Epithelial cell of esophagus (primary cell): ENCODE measurements around the gene FOXO4.

ENCODE experiments used
- DNase-seq: peaks from one replicate; pipeline ENCODE4 v3.0.0; 2010; ENCODE audit warnings: low read depth
- H3K4me3 ChIP-seq: 2 replicates; pipeline ENCODE4 v1.5.1; 2011; ENCODE audit warnings: mild to moderate bottlenecking, low read length, control low read depth
- CTCF ChIP-seq: IDR thresholded peaks from 2 replicates; pipeline ENCODE4 v1.5.1; 2011; ENCODE audit warnings: low read depth, mild to moderate bottlenecking, low read length, control low read depth, inconsistent platforms; ENCODE audit not compliant: insufficient read depth; ENCODE audit errors: missing control alignments

Gene FOXO4

GRCh38 chrX:71098951-71099506, 3.4 kb downstream of the FOXO4 start:
- no peak overlapping the region for H3K4me3 ChIP-seq
- no peak for DNase-seq
- TF ChIP-seq CTCF: no peak

- no peak overlapping the region for H3K4me3 ChIP-seq
- DNase-seq: no peak
- no peak for TF ChIP-seq CTCF
Measured at GRCh38 chrX:71099736-71100135, 4.1 kb downstream of the FOXO4 start.

DNA sequence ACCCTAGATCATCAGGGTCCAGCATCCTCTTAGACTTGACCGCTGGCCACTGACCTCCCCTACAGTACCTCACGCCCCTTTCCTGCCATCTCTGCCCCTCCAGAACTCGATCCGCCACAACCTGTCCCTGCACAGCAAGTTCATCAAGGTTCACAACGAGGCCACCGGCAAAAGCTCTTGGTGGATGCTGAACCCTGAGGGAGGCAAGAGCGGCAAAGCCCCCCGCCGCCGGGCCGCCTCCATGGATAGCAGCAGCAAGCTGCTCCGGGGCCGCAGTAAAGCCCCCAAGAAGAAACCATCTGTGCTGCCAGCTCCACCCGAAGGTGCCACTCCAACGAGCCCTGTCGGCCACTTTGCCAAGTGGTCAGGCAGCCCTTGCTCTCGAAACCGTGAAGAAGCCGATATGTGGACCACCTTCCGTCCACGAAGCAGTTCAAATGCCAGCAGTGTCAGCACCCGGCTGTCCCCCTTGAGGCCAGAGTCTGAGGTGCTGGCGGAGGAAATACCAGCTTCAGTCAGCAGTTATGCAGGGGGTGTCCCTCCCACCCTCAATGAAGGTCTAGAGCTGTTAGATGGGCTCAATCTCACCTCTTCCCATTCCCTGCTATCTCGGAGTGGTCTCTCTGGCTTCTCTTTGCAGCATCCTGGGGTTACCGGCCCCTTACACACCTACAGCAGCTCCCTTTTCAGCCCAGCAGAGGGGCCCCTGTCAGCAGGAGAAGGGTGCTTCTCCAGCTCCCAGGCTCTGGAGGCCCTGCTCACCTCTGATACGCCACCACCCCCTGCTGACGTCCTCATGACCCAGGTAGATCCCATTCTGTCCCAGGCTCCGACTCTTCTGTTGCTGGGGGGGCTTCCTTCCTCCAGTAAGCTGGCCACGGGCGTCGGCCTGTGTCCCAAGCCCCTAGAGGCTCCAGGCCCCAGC, 5.2 kb downstream of the FOXO4 start:
- TF ChIP-seq CTCF: no peak
- no peak overlapping the region for H3K4me3 ChIP-seq
- DNase-seq: no peak

DNA sequence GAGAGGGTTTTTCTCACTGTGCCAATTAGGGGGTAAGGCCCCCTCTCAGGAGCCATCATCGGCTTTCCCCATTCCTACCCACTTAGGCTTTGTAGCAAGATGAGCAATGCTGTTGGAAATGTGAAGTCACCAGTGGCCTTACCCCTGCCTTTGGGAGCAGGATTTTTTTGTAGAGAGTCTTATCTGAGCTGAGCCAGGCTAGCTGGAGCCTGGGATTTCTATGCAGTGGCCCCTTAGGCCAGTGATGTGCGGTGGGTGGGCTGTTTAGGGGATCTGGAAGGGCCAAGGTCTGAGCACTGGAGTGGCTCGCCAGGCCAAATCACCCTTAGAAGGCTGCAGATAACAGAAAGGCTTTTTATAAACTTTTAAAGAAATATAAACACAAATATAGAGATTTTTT, 6.6 kb downstream of the FOXO4 start:
- H3K4me3 ChIP-seq: no peak overlapping the region
- no peak for TF ChIP-seq CTCF
- DNase-seq: no peak

DNA sequence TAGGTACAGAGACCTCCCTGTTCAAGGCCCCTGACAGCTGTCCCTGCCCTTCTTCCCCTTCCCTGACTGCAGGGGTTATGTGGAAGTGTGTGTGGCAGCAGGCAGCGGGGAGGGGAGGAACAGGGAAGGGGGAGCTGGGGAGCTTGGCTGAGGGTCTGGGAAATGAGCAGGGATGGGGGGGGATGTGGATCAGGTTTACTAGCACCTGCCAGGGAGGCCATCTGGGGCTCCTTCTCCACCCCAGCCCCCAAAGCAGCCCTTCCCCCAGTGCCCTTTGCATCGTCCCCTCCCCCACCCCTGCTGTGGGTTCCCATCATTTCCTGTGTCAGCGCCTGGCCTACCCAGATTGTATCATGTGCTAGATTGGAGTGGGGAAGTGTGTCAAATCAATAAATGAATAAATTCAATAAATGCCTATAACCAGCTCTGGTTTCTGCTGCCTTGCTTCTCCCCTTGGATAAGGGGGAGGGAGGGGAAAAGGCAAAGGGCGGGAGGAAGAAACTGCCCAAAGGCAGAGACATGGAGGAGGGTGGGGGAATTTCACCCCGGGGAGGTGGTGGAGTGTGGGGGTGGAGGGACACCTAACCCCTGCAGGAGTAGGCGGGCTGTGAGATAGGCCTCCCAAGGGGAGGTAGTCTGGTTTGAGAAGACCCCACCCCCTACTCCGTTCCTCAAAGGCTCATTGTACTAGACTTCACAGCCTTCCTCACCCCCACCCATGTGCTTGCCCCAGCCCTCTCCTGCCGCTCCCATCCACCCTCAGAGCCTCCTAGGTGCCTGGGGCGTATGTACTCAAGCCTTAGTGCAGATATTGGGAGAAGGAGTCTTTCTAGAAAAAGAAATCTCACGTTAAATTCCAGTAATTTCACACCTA, 7.7 kb downstream of the FOXO4 start:
- no peak for TF ChIP-seq CTCF
- DNase-seq: no peak
- no peak overlapping the region for H3K4me3 ChIP-seq

DNA sequence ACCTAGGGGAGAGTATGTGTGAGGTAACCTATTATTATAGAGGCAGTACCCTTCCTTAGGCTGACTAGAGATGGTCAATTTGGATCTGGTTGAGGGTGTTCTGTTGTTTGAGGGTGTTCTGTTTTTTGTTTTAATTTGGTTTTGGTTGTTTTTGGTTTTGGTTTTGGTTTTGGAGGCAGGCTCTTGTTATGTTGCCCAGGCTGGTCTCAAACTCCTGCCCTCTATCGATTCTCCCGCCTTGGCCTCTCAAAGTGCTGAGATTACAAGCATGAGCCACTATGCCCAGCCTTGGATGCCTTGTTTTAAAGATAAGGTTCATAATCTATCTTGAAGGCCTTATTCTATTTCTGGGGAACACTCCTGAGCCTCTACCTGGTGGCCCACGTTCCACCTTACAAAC, 10.0 kb downstream of the FOXO4 start:
- no peak overlapping the region for H3K4me3 ChIP-seq
- no peak for TF ChIP-seq CTCF
- no peak for DNase-seq
